ENCODE measurements around the gene GJC2.
A peak's percentile ranks its signal among the peaks of the same experiment; 100 is the strongest.

Gene GJC2

GRCh38 chr1:228146417-228147150 is 3.1 kb upstream of the GJC2 start:
- DNase-seq: no peak

- DNase-seq: no peak
Measured at GRCh38 chr1:228147151-228147693, 2.5 kb upstream of the GJC2 start.

DNA sequence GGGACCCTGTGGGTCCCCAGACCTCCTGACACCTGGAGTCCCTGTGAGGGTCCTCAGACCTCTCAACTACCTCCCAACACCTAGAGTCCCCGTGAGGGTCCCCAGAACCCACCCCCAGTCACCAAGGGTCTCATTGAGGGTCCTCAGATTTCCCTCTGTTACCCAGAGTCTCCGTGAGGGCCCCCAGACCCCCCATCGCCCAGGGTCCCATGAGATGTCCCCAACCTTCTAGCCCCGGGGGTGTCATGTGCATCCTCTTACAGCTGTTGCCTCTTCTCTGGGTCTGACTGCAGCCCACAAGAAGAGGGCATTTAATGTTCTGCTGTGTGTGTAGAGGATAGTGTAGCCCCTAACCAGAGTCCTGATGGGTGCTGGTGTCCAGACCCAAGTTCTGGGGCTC is 2.0 kb upstream of the GJC2 start:
- no peak for DNase-seq

GRCh38 chr1:228148196-228148861 is 1.4 kb upstream of the GJC2 start:
- DNase-seq: no peak

DNA sequence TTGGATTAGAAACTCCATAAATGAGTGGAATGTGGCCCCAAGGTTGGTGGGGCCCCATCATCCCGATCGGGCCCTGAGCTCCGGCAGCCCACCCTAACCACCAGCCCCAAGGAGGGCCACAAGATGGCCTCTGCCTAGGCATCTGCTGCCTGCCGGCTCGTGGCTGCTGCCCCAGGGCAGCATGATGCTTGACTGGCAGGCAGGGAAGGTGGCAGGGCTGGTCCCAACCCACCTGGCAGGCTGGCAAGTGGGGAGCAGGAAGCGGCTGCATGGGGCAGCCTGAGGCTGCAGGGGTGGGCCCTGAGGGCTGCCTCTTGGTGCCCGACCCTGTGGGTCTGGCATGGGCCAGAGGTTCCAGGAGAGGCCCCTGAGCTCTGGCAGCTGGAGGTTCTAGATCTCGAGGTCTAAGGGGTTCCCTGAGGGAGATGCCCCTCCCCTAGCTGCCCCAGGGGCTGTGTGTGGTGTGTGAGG is 760 bp upstream of the GJC2 start:
- no peak for DNase-seq

GRCh38 chr1:228150120-228150460 is 360 bp downstream of the GJC2 start:
- no peak for DNase-seq

- peak; percentile 74 for DNase-seq
Measured at GRCh38 chr1:228150461-228151179, 890 bp downstream of the GJC2 start.

- no peak for DNase-seq
Measured at GRCh38 chr1:228151180-228151925, 1.6 kb downstream of the GJC2 start.

- no peak for DNase-seq
Measured at GRCh38 chr1:228152097-228152917, 2.6 kb downstream of the GJC2 start.

GRCh38 chr1:228152918-228153258 is 3.2 kb downstream of the GJC2 start:
- DNase-seq: no peak

DNA sequence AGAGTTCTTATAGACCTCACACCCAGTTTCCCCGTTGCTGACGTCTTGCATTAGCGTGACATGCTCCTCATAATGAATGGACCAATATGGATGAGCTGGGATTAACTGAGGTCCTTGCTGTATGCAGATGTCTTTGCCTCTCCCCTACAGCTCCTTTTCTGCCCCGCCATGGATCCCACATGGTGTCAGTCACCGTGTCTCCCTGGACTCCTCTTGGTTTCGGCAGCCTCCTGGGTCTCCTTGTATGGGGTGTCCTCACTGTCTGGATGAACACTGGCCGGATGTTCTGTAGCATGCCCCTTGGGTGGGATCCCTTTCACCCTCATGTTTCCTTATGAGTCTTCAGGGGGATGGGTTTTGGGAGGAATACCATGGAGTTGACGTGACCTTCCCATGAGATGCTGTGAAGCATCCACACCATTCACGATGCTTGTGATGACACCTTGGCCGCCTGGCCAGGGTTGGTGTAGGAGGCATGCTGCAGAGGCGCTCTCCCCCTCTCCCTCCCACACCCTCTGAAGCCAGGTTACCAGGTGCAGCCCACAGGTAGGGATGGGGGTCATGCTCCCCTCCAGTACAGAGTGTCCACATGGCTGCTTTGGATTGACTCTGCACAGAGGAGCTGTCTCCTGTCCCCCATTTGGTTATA is 4.4 kb downstream of the GJC2 start:
- DNase-seq: no peak

DNA sequence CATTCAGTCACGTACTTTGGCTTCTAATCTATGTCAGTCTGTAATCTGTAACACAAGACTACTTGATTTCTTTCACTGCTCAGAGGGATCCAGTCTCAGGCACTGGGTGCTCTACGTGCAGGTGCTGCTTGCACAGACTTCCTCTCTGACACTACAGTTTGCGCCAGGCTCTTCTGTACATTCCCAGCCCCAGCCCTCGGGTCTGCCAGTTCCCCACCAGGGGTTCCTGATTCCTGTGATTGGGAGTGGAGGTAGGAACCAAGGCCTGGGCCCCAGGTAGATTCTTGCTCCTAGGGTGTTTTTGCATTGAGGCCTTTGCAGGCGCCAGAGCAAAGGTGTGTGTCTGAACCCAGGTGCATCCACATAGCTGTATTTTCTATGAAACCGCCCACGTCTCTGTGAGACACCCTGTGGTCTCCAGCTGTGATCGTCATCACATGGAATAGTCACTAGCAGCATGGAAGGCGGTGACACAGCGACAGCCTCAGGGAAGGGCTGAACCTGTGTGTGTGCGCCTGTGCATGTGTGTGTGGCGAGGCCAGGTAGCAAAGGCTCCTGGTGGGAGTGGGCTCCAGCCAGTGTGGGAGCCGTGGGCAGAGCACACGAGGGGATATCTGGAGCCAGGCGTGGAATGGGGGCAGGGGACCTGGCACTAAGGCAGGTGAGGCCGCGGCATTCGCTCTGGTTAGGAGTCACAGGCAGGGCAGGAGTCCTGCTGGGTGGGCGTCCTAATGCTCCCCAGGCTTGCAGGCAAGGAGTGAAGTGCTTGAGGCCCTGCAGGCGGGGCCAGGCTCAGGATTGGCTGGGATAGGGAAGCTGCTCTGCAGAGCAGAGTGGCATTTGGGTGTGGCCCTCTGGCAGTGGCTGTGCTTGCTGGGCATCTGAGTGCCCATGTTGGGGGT is 5.2 kb downstream of the GJC2 start:
- no peak for DNase-seq

DNA sequence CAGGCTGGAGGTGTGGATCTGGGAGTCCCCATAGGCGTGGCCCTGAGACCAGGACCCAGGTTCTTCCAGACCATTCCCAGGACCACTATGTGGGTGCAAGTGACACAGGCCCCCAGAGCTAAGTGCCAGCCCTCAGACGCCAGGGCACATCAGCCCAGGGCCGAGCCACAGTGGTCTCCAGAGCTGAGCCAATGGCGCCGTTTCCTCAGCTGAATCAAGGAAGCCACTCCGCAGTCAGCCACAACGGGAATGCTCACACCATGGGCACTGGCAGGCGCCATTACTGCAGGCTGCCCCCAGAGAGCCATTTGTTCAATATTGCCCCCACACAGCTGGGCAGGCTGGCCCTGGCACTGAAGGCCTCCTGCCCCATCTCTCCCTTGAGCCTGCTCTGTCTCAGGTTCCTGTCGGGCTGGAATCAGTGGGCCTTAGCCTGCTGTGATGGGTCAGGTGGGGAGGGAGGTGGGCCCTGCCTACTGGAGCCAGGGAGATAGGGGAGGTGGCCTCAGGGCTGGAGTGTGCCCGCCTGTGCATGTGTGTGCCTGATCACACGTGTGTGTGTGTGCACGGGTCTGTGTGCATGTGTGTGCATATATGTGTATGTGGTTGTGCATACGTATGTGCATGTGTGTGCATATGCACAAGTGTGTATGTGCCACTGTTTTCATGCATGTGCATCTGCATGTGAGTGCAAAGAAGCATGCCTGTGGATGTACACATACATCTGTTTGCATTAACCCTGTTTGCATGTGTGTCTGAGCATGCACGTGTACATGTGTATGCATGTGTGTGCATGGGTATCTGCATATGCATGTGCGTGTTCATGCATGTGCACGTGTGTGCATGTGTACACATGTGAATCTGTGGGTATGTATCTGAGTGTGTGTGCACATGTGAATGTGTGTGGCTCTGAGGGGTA is 6.1 kb downstream of the GJC2 start:
- no peak for DNase-seq

GRCh38 chr1:228156515-228156881 is 6.8 kb downstream of the GJC2 start:
- no peak for DNase-seq

DNA sequence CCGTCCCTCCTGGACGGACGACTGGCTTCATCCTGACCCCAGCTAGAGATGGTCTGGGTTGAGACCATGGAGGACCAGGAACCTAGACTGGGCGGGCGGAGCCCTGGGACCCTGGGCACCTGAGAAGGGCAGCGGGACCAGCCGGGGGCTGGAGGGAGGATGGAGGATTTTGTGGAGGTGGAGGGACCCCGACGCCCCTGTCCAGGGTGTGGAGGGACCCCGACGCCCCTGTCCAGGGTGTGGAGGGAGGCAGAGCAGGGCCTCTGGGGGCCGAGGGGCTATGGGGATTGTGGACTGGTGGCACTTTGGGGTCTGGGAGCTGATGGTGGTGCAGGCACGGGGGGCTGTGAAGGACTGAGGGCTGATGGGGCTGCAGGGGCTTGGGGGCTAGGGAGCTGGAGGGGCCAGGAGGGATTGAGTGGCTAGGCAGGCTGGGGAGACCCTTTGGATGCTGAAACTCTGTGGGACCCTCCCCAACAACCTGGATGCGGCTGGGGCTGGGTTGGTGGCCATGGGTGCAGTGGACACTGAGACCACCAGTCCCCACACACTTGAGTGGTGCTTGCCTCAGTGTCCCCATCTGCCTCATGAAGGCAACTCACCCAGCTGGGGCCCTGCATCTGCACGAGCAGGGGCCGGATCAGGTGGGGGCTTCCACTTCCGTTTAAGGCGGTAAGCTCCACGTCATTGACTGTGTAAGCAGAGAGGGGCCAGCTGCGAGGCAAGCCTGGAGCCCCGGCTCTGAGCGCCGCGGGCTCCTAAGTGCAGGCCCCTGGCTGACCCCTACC is 7.4 kb downstream of the GJC2 start:
- no peak for DNase-seq

GRCh38 chr1:228157729-228158126 is 8.0 kb downstream of the GJC2 start:
- DNase-seq: no peak

DNA sequence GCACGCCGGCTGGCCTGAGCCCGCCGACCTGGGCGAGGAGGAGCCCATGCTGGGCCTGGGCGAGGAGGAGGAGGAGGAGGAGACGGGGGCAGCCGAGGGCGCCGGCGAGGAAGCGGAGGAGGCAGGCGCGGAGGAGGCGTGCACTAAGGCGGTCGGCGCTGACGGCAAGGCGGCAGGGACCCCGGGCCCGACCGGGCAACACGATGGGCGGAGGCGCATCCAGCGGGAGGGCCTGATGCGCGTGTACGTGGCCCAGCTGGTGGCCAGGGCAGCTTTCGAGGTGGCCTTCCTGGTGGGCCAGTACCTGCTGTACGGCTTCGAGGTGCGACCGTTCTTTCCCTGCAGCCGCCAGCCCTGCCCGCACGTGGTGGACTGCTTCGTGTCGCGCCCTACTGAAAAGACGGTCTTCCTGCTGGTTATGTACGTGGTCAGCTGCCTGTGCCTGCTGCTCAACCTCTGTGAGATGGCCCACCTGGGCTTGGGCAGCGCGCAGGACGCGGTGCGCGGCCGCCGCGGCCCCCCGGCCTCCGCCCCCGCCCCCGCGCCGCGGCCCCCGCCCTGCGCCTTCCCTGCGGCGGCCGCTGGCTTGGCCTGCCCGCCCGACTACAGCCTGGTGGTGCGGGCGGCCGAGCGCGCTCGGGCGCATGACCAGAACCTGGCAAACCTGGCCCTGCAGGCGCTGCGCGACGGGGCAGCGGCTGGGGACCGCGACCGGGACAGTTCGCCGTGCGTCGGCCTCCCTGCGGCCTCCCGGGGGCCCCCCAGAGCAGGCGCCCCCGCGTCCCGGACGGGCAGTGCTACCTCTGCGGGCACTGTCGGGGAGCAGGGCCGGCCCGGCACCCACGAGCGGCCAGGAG is 8.6 kb downstream of the GJC2 start:
- DNase-seq: no peak

All from fibroblast of skin of right quadriceps (primary cell).